Stimulated activated naive B cell treated with anti-CD40 and anti-IgM and Interleukin-4, amounts not matched to agents 10 μg/mL and 1 μg/mL and 100 μg/mL, for 72 hours (primary cell): ENCODE results near the gene CLCN5.
A peak's percentile ranks its signal among the peaks of the same experiment; 100 is the strongest.

Experiments used
- ATAC-seq, 2 donors: fragments of 150-1000 bp; cut with Tn5 transposase; replicated peaks; 2 replicates each; pipeline ENCODE4 v1.10.0; 2021; ENCODE audit warnings: moderate library complexity in 1 of 2
- DNase-seq: peaks from one replicate; pipeline ENCODE4 v3.0.0; 2021
- H3K27ac Mint-ChIP-seq: one replicate; pipeline ENCODE4 v1.8.0; 2022; ENCODE audit warnings: mild to moderate bottlenecking, mixed read lengths
- H3K27me3 Mint-ChIP-seq, 2 donors: one replicate each; pipeline ENCODE4 v1.8.0; 2022; ENCODE audit warnings: mixed read lengths in 2 of 2
- H3K36me3 Mint-ChIP-seq, 2 donors: one replicate each; pipeline ENCODE4 v1.8.0; 2022; ENCODE audit warnings: mixed read lengths in 2 of 2, mild to moderate bottlenecking in 1 of 2
- H3K4me1 Mint-ChIP-seq, 2 donors: one replicate each; pipeline ENCODE4 v1.8.0; 2022; ENCODE audit warnings: mixed read lengths in 2 of 2, mild to moderate bottlenecking in 1 of 2
- H3K4me3 Mint-ChIP-seq, 2 donors: one replicate each; pipeline ENCODE4 v1.8.0; 2022; ENCODE audit warnings: mild to moderate bottlenecking in 2 of 2, mixed read lengths in 2 of 2, moderate library complexity in 1 of 2
- H3K9me3 Mint-ChIP-seq, 2 donors: one replicate each; pipeline ENCODE4 v1.8.0; 2022; ENCODE audit warnings: mixed read lengths in 2 of 2, mild to moderate bottlenecking in 1 of 2

CLCN5 gene

GRCh38 chrX:50066318-50066937 lies 144.0 kb downstream of the CLCN5 start:
- no peak for DNase-seq
- peaks cover 10 to 14% of the 10 kb centered on the region in 2 donors for H3K36me3 Mint-ChIP-seq
- no peak for ATAC-seq
- H3K4me1 Mint-ChIP-seq = peaks cover 3 to 19% of the 10 kb centered on the region in 2 donors
- H3K9me3 Mint-ChIP-seq = peaks cover 0 to 4% of the 10 kb centered on the region in 2 donors
- no peak overlapping the region for H3K27ac Mint-ChIP-seq
- H3K27me3 Mint-ChIP-seq = peaks cover 0 to 3% of the 10 kb centered on the region in 2 donors
- H3K4me3 Mint-ChIP-seq = no peak overlapping the region

GRCh38 chrX:50067435-50068284 lies 145.3 kb downstream of the CLCN5 start:
- H3K9me3 Mint-ChIP-seq = peaks cover 0 to 4% of the 10 kb centered on the region in 2 donors
- H3K4me3 Mint-ChIP-seq = no peak overlapping the region
- peaks cover 0 to 3% of the 10 kb centered on the region in 2 donors for H3K27me3 Mint-ChIP-seq
- H3K27ac Mint-ChIP-seq = no peak overlapping the region
- ATAC-seq = no peak
- no peak for DNase-seq
- peaks cover 6 to 32% of the 10 kb centered on the region in 2 donors for H3K4me1 Mint-ChIP-seq
- peaks cover 12 to 14% of the 10 kb centered on the region in 2 donors for H3K36me3 Mint-ChIP-seq

GRCh38 chrX:50068285-50068563 lies 145.8 kb downstream of the CLCN5 start:
- DNase-seq (no peak), ATAC-seq (peak in 1 of 2 donors; percentile 8)
- Mint-ChIP-seq H3K4me3 (no peak overlapping the region), H3K27me3 (peaks cover 0 to 3% of the 10 kb centered on the region in 2 donors), H3K4me1 (peaks cover 9 to 37% of the 10 kb centered on the region in 2 donors), H3K27ac (no peak overlapping the region), H3K9me3 (peaks cover 0 to 4% of the 10 kb centered on the region in 2 donors), H3K36me3 (peaks cover 18 to 19% of the 10 kb centered on the region in 2 donors)

- Mint-ChIP-seq H3K27ac (no peak overlapping the region), H3K36me3 (peaks cover 19 to 21% of the 10 kb centered on the region in 2 donors), H3K4me1 (peaks cover 9 to 39% of the 10 kb centered on the region in 2 donors), H3K4me3 (no peak overlapping the region), H3K27me3 (peaks cover 0 to 3% of the 10 kb centered on the region in 2 donors), H3K9me3 (peaks cover 0 to 4% of the 10 kb centered on the region in 2 donors)
- DNase-seq = no peak
- ATAC-seq = no peak
Measured at GRCh38 chrX:50068893-50069292, 146.5 kb downstream of the CLCN5 start.

- DNase-seq (no peak), ATAC-seq (peak in 1 of 2 donors; percentile 33)
- peaks cover 19 to 32% of the 10 kb centered on the region in 2 donors for H3K36me3 Mint-ChIP-seq
- peaks cover 21 to 65% of the 10 kb centered on the region in 2 donors for H3K4me1 Mint-ChIP-seq
- peaks cover 0 to 4% of the 10 kb centered on the region in 2 donors for H3K9me3 Mint-ChIP-seq
- no peak overlapping the region for H3K27ac Mint-ChIP-seq
- peaks cover 0 to 3% of the 10 kb centered on the region in 2 donors for H3K27me3 Mint-ChIP-seq
- no peak overlapping the region for H3K4me3 Mint-ChIP-seq
Measured at GRCh38 chrX:50071494-50071893, 149.1 kb downstream of the CLCN5 start.

- Mint-ChIP-seq H3K36me3 (peaks cover 24 to 36% of the 10 kb centered on the region in 2 donors), H3K4me3 (peak overlapping the region in 1 of 2 donors; percentile 35), H3K27me3 (peaks cover 0 to 3% of the 10 kb centered on the region in 2 donors), H3K4me1 (peaks cover 21 to 71% of the 10 kb centered on the region in 2 donors), H3K9me3 (peaks cover 0 to 4% of the 10 kb centered on the region in 2 donors), H3K27ac (no peak overlapping the region)
- ATAC-seq (peak; percentile 34 to 41), DNase-seq (no peak)
Measured at GRCh38 chrX:50072110-50072509, 149.7 kb downstream of the CLCN5 start.

GRCh38 chrX:50073601-50074000 lies 151.2 kb downstream of the CLCN5 start:
- Mint-ChIP-seq H3K27me3 (peaks cover 0 to 3% of the 10 kb centered on the region in 2 donors), H3K36me3 (peaks cover 24 to 38% of the 10 kb centered on the region in 2 donors)

GRCh38 chrX:50075630-50076339 lies 153.4 kb downstream of the CLCN5 start:
- peaks cover 17 to 42% of the 10 kb centered on the region in 2 donors for H3K36me3 Mint-ChIP-seq
- H3K27me3 Mint-ChIP-seq = no peaks in the 10 kb centered on the region
- ATAC-seq = peak; percentile 89 to 90
- peaks cover 22 to 72% of the 10 kb centered on the region in 2 donors for H3K4me1 Mint-ChIP-seq
- peak; percentile 17 for DNase-seq
- H3K9me3 Mint-ChIP-seq = no peaks in the 10 kb centered on the region
- H3K27ac Mint-ChIP-seq = peak overlapping the region; percentile 85
- peak overlapping the region; percentile 31 to 39 for H3K4me3 Mint-ChIP-seq

More at GRCh38 chrX:50073601-50074000, 151.2 kb downstream of the CLCN5 start:
- Mint-ChIP-seq H3K4me1 (peaks cover 22 to 70% of the 10 kb centered on the region in 2 donors), H3K4me3 (no peak overlapping the region), H3K27ac (no peak overlapping the region), H3K9me3 (peaks cover 0 to 4% of the 10 kb centered on the region in 2 donors)
- ATAC-seq = no peak
- no peak for DNase-seq

- H3K27me3 Mint-ChIP-seq = no peaks in the 10 kb centered on the region
- peaks cover 28 to 38% of the 10 kb centered on the region in 2 donors for H3K36me3 Mint-ChIP-seq
- peaks cover 12 to 49% of the 10 kb centered on the region in 2 donors for H3K4me1 Mint-ChIP-seq
- H3K9me3 Mint-ChIP-seq = no peaks in the 10 kb centered on the region
- ATAC-seq (peak; percentile 68 to 75), DNase-seq (no peak)
- H3K27ac Mint-ChIP-seq = peak overlapping the region; percentile 15
- peak overlapping the region in 1 of 2 donors; percentile 14 for H3K4me3 Mint-ChIP-seq
Measured at GRCh38 chrX:50081282-50081889, 159.0 kb downstream of the CLCN5 start.

- ATAC-seq (peak; percentile 55 to 77), DNase-seq (no peak)
- Mint-ChIP-seq H3K4me3 (peak overlapping the region in 1 of 2 donors; percentile 73), H3K36me3 (peaks cover 24 to 37% of the 10 kb centered on the region in 2 donors), H3K9me3 (no peaks in the 10 kb centered on the region), H3K27ac (no peak overlapping the region), H3K27me3 (no peaks in the 10 kb centered on the region), H3K4me1 (peaks cover 11 to 38% of the 10 kb centered on the region in 2 donors)
Measured at GRCh38 chrX:50082741-50083140, 160.3 kb downstream of the CLCN5 start.

GRCh38 chrX:50088645-50089044 lies 166.2 kb downstream of the CLCN5 start:
- Mint-ChIP-seq H3K27me3 (no peaks in the 10 kb centered on the region), H3K9me3 (no peaks in the 10 kb centered on the region), H3K27ac (no peak overlapping the region), H3K36me3 (peaks cover 34 to 38% of the 10 kb centered on the region in 2 donors), H3K4me3 (no peak overlapping the region), H3K4me1 (peaks cover 4 to 17% of the 10 kb centered on the region in 2 donors)
- ATAC-seq = no peak
- no peak for DNase-seq

GRCh38 chrX:50093625-50094024 lies 171.2 kb downstream of the CLCN5 start:
- Mint-ChIP-seq H3K4me1 (peaks cover 4 to 8% of the 10 kb centered on the region in 2 donors), H3K36me3 (peaks cover 26 to 35% of the 10 kb centered on the region in 2 donors), H3K9me3 (no peaks in the 10 kb centered on the region)

GRCh38 chrX:50097071-50097470 lies 174.7 kb downstream of the CLCN5 start:
- ATAC-seq = no peak
- H3K27me3 Mint-ChIP-seq = no peaks in the 10 kb centered on the region

More at GRCh38 chrX:50093625-50094024, 171.2 kb downstream of the CLCN5 start:
- ATAC-seq = no peak
- Mint-ChIP-seq H3K27me3 (no peaks in the 10 kb centered on the region), H3K4me3 (no peak overlapping the region), H3K27ac (no peak overlapping the region)
- no peak for DNase-seq

More at GRCh38 chrX:50097071-50097470, 174.7 kb downstream of the CLCN5 start:
- Mint-ChIP-seq H3K4me3 (no peak overlapping the region), H3K9me3 (no peaks in the 10 kb centered on the region), H3K36me3 (peaks cover 15 to 16% of the 10 kb centered on the region in 2 donors), H3K4me1 (no peaks in the 10 kb centered on the region), H3K27ac (no peak overlapping the region)
- DNase-seq = no peak
